Activated effector memory CD4-positive, alpha-beta T cell treated with Interleukin-2 at 50 U/mL for 16 hours (primary cell): ENCODE data around the gene APOBEC2.

Source experiments
- DNase-seq: peaks from one replicate; pipeline ENCODE4 v3.0.0-alpha.2; 2020

Gene APOBEC2

GRCh38 chr6:41038205-41038604, 14.8 kb upstream of the APOBEC2 start:
- DNase-seq = no peak

GRCh38 chr6:41039060-41039998, 13.7 kb upstream of the APOBEC2 start, which contains the start of gene UNC5CL:
UNC5CL (minus strand) TSS chr6:41039221; CDS start chr6:41035074, 4,147 bp downstream.
- DNase-seq = peak; percentile 25

DNA sequence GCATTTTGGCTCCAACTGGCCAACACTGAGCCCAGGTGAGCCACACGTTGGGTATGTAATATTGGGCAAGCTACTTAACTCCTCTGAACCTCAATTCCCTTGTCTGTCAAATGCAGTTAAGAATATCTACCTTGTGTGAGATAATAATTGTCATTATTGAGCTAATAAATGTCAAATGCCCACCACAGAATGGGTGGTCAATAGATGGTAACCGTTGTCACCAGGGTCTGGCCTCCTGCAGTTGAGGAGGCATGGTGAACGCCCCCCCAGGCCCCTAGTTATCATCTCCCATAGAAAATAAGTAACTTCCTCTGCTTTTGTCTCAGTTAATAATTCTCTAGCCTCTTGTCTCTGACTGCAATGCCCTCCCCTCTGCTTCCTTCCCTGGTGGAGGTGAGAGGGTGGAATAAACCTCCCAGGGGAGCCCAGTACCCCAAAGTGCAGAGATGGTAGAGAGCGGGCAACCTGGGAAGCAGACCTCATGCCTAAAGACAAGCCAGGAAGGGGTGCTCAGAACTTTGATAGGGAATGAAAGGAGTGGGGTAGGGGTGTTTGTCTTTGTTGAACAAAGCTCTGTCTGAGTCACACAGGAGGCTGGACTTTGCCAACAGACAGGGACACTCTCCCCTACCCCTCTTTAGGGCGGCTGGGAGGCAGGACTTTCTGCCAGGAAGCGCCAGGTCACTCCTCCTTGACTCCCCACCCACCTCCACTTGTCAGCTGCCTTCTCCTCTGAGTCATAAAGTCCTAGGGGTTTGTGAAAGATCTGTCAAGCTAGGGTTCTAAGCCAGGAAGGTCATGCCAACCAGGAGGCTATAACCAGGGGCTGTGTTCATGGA, 12.7 kb upstream of the APOBEC2 start:
- DNase-seq = no peak

DNA sequence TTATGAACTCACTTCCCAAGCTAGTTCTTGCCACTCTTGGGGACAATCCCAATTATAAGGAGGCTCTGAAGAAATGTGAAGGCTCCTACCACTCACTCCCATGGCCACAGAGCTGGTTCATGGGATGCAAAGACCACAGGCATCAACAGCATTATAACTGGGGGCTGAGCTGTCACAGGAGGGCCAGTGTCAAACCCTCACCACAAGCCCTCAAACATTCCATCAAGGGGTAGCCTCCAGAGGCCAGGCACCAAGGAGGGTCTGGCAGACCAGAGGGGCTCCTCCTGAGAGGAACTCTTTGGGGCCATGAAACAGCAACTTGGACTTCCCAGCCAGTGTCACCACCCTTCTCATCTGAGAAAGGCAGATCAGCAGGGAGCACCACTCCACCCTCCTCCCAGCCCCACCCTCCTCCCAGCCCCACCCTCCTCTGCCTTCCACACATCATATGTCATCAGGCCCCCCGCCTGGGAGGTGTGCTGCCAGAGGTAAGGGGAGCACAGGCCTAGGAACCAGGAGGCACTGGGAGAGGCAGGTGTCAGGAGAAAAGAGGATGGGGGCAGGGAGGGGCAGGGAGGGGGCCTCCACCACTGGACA, 12.0 kb upstream of the APOBEC2 start:
- no peak for DNase-seq

- no peak for DNase-seq
Measured at GRCh38 chr6:41042226-41043055, 10.6 kb upstream of the APOBEC2 start, which contains the start of gene TSPO2. TSPO2 (plus strand) TSS chr6:41042467; CDS start chr6:41042986, 519 bp downstream.

- DNase-seq = no peak
Measured at GRCh38 chr6:41043151-41043550, 9.9 kb upstream of the APOBEC2 start.

DNA sequence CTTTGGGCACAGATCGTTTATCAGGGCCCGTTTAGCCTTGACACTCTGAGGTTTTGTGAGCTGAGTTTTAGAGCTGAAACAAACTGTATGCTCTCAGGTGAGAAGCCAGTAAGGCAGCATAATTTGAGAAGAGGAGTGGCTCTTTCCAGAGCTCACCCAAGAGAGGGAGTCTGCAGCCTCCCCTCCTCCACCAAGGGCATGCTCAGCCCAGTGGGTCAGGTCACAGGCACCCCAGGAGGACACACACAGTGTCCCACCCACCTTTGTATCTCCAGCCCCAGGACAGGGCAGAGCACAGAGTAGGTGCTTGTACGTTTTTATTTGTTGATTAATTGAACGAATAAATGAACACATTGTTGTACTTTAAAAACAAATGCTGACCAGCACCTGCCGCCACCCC, 7.3 kb upstream of the APOBEC2 start:
- no peak for DNase-seq

- DNase-seq = no peak
Measured at GRCh38 chr6:41046084-41046483, 6.9 kb upstream of the APOBEC2 start.

GRCh38 chr6:41047306-41047705, 5.7 kb upstream of the APOBEC2 start:
- no peak for DNase-seq

DNA sequence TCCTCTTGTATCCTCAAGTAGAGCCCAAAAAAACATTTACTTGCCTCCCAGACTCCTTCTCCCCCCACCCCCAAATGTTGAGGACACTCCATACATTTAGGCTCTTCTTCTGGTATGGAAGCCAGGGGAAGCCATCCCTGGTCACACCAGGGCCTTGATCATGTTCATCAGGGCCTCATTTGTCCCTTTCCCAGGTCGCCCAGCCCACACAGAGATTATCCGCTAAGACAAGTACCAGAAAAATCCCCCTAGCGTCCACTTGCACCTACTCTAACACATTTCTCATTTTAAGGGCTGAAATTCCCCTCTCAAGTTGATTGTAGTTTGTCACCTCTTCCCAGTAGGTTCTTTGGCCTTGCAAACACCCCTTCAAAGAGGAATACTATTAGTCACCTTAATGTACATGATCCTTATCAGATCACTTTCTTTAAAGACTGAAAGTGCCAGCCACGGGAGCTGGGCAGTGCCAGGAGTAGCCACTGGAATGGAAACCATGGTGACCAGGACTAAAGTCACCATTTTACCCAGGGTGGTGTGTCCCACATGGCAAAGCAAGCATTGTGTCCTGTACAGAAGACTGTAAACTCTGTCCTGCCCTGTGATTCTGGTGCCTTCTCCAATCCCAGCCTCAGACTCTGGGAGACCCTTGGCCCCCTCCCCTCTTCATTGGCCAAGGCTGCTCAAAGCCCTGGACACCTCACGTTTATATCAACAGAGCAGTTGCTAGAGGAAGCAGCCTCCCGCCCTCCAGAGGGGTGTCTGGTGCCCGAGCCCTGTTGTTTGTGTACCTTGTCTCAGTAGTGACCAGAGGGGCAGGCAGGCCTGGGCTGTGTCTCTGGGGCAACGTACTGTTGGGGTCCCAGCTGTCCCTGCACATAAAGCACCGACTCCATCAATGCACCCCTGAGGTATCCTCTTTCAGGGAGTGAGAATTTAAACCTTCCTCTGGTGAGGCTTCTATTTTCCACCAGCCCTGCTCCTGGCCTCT, 5.0 kb upstream of the APOBEC2 start:
- no peak for DNase-seq

DNA sequence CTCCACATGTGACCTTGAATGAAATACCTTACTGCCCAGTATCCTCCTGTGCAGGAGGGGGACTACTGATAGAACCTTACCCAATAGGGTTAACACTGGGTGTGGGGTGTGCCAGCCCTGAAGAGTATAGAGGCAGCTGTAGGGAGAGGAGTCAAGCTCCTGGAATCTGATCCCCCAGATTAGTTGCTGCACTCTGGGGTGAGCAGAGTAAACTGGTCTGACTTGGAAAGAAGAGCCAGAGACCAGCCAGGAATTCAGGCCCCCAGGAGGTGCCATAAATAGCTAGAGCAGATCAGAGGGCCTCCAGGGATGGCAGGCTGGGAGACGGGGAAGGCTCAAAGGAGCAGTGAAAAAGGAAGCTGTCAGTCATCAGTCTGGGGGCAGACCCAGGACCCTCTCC, 3.5 kb upstream of the APOBEC2 start:
- DNase-seq = no peak

GRCh38 chr6:41049955-41050354, 3.0 kb upstream of the APOBEC2 start:
- no peak for DNase-seq

GRCh38 chr6:41050536-41050935, 2.5 kb upstream of the APOBEC2 start:
- no peak for DNase-seq

- DNase-seq = no peak
Measured at GRCh38 chr6:41051873-41052272, 1.1 kb upstream of the APOBEC2 start.

- no peak for DNase-seq
Measured at GRCh38 chr6:41054511-41054910, 1.5 kb downstream of the APOBEC2 start.

DNA sequence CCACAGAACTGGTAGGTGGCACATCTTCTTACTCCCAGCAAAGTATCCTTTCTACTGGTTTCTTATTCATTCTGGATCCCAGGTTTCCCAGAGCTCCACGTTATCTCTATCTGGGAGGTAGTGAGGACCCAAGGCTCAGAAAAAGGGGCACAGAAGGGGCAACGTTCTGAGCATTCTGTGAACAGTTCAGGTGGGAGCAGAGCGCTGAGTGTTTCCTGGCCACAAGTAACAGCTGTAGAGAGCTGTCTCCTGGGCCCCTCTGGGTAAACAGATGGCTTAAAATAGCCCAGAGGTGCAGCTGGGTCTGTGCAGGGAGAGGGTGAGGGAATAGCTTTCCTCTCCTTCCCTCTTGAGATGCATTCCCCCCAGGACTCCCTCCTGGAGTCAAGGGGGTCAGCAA, 2.1 kb downstream of the APOBEC2 start:
- DNase-seq = no peak

DNA sequence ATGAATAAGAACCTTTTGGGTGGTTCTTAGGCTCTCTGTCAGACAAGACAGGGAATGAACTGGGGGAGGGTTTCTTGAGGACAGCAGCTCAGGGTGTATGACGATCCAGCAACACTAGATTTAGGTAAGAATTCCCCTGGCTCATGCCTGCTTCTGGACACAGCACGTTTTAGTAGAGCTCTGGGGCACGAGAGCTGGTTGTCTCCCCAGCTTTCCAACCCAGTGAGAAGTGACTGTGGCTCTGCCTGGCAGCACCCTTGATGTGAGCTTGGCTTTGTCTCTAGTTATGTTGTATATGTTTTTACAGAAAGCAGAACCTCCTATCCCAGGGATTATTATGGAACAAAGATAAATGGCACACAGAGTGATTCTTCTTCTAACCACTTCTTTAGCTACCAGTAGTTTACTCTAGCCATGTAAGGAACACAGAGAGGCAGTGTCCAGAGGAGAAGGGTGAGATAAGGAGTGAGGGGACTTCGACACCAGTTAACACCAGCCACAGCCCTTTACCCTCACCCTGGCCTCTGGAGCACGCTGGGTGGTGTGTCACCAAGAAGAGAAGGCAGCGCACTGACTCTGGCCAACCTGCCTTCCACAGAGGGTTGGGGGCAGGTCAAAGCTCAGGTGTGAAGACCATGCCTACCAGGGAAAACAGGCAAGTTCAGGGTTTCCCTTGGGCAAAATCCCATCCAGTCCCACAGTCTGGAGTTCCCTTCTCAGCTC, 3.9 kb downstream of the APOBEC2 start:
- DNase-seq = no peak

- DNase-seq = no peak
Measured at GRCh38 chr6:41058783-41059181, 5.8 kb downstream of the APOBEC2 start.

DNA sequence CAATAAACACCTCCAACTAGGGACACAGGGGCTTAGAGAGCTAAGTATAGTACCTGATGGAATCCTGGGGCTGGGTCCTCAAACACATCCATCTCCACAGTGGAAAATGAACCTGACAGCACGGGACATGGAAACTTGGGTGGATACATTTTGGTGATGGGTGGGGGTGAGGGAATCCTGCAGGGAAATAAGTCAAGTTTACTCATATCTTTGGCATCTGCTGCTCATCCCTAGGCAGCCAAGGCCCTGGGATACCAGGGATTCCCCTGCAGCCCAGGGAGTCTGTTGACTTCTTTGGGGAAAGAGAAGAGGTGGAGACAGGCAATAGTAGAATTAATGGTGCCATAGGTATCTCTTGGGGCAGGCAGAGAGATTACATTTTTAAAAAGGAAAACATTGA, 6.6 kb downstream of the APOBEC2 start:
- DNase-seq = no peak

DNA sequence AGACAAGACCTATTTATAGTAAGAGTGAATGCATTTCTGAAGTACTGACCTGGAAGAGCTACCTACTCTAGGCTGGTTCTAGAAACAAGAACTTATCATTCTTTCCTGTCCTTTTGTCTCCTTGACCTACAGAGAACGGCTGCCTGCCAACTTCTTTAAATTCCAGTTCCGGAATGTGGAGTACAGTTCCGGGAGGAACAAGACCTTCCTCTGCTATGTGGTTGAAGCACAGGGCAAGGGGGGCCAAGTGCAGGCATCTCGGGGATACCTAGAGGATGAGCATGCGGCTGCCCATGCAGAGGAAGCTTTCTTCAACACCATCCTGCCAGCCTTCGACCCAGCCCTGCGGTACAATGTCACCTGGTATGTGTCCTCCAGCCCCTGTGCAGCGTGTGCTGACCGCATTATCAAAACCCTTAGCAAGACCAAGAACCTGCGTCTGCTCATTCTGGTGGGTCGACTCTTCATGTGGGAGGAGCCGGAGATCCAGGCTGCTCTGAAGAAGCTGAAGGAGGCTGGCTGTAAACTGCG, 8.3 kb downstream of the APOBEC2 start:
- DNase-seq = no peak
